GM19099 (cell line): ENCODE data around the gene EPHB1.

Experiments used
- POLR2A ChIP-seq: IDR thresholded peaks from 3 replicates; pipeline ENCODE4 v1.6.1; 2011; ENCODE audit warnings: low read depth; ENCODE audit not compliant: insufficient read length; ENCODE audit errors: extremely low read depth

Gene EPHB1

GRCh38 chr3:135014566-135014965 lies 219.5 kb downstream of the EPHB1 start:
- TF ChIP-seq POLR2A, result no peak

GRCh38 chr3:135017003-135017893 lies 222.2 kb downstream of the EPHB1 start:
- no peak for TF ChIP-seq POLR2A

- no peak for TF ChIP-seq POLR2A
Observed at GRCh38 chr3:135018149-135018923, 223.3 kb downstream of the EPHB1 start.

GRCh38 chr3:135020181-135020580 lies 225.1 kb downstream of the EPHB1 start:
- no peak for TF ChIP-seq POLR2A

GRCh38 chr3:135023996-135024658 lies 229.1 kb downstream of the EPHB1 start:
- TF ChIP-seq POLR2A, result no peak

GRCh38 chr3:135033737-135034136 lies 238.7 kb downstream of the EPHB1 start:
- no peak for TF ChIP-seq POLR2A

GRCh38 chr3:135034291-135034768 lies 239.3 kb downstream of the EPHB1 start:
- TF ChIP-seq POLR2A, result no peak

- TF ChIP-seq POLR2A, result no peak
Observed at GRCh38 chr3:135034891-135035440, 239.9 kb downstream of the EPHB1 start.

GRCh38 chr3:135038186-135038585 lies 243.1 kb downstream of the EPHB1 start:
- TF ChIP-seq POLR2A, result no peak

GRCh38 chr3:135040321-135041240 lies 245.5 kb downstream of the EPHB1 start:
- TF ChIP-seq POLR2A, result no peak

GRCh38 chr3:135041601-135042000 lies 246.5 kb downstream of the EPHB1 start:
- no peak for TF ChIP-seq POLR2A

- TF ChIP-seq POLR2A, result no peak
Observed at GRCh38 chr3:135047061-135047460, 252.0 kb downstream of the EPHB1 start.

GRCh38 chr3:135050536-135050935 lies 255.5 kb downstream of the EPHB1 start:
- TF ChIP-seq POLR2A, result no peak
